Activated T-cell treated with anti-CD3 and anti-CD28 coated beads, Interleukin-2, amount 50 U/mL, for 72 hours (primary cell): Measurements from ENCODE around the gene HOXD9. TPM values are rescaled to one million over a fixed set of nuclear protein-coding genes. Genes with fewer than 3 reads are reported as not detected.

Source experiments
- ATAC-seq, 2 donors: fragments of 150-1000 bp; cut with Tn5 transposase; replicated peaks in 1 of 2; 2 replicates each; pipeline ENCODE4 v1.10.0; 2021; ENCODE audit warnings: moderate library complexity in 2 of 2, mild to moderate bottlenecking in 1 of 2
- DNase-seq, 2 donors: peaks; one replicate each; pipeline ENCODE4 v3.0.0; 2021 to 2022; ENCODE audit warnings: mixed read lengths in 1 of 2
- H3K27ac Mint-ChIP-seq: one replicate; pipeline ENCODE4 v1.8.0; 2022; ENCODE audit warnings: mild to moderate bottlenecking, moderate library complexity, mixed read lengths
- H3K27me3 Mint-ChIP-seq: one replicate; pipeline ENCODE4 v1.8.0; 2022; ENCODE audit warnings: low read depth, mixed read lengths
- H3K36me3 Mint-ChIP-seq, 2 donors: one replicate each; pipeline ENCODE4 v1.8.0; 2022; ENCODE audit warnings: mixed read lengths in 2 of 2, mild to moderate bottlenecking in 1 of 2; ENCODE audit not compliant: insufficient read depth in 2 of 2
- H3K4me1 Mint-ChIP-seq: one replicate; pipeline ENCODE4 v1.8.0; 2022; ENCODE audit warnings: low read depth, mixed read lengths
- H3K4me3 Mint-ChIP-seq, 2 donors: one replicate each; pipeline ENCODE4 v1.8.0; 2022; ENCODE audit warnings: mild to moderate bottlenecking in 2 of 2, mixed read lengths in 2 of 2, moderate library complexity in 2 of 2
- H3K9me3 Mint-ChIP-seq, 2 donors: one replicate each; pipeline ENCODE4 v1.8.0; 2022; ENCODE audit warnings: mixed read lengths in 2 of 2
- total RNA-seq, 2 donors: library from RNA; stranded (reverse); gene quantifications; one replicate each; pipeline ENCODE4 v1.2.3, GENCODE V29; 2022

Gene HOXD9
- total RNA-seq: not detected

DNA sequence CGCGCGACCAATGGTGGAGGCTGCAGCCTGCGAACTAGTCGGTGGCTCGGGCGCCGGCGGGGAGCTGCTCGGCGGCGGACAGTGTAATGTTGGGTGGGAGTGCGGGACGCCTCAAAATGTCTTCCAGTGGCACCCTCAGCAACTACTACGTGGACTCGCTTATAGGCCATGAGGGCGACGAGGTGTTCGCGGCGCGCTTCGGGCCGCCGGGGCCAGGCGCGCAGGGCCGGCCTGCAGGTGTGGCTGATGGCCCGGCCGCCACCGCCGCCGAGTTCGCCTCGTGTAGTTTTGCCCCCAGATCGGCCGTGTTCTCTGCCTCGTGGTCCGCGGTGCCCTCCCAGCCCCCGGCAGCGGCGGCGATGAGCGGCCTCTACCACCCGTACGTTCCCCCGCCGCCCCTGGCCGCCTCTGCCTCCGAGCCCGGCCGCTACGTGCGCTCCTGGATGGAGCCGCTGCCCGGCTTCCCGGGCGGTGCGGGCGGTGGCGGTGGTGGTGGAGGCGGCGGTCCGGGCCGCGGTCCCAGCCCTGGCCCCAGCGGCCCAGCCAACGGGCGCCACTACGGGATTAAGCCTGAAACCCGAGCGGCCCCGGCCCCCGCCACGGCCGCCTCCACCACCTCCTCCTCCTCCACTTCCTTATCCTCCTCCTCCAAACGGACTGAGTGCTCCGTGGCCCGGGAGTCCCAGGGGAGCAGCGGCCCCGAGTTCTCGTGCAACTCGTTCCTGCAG, at the start of gene HOXD9:
Gene HOXD9, plus strand, starts transcription at position 37 of the 728 bp plus-strand sequence. Its CDS starts 50 bp downstream, at position 87.
- no peak within 1 kb of the TSS for H3K27ac Mint-ChIP-seq
- ATAC-seq: peak; percentile 45 to 64
- peak in 1 of 2 donors; percentile 38 for DNase-seq
- peaks cover 21% of the 10 kb centered on the region for H3K4me1 Mint-ChIP-seq
- H3K4me3 Mint-ChIP-seq: peak within 1 kb of the TSS; percentile 69 to 74
- peaks cover 82% of the 10 kb centered on the region for H3K27me3 Mint-ChIP-seq
- peaks cover 4% of the 10 kb centered on the region in 2 donors for H3K36me3 Mint-ChIP-seq
- H3K9me3 Mint-ChIP-seq: peaks cover 0 to 2% of the 10 kb centered on the region in 2 donors

DNA sequence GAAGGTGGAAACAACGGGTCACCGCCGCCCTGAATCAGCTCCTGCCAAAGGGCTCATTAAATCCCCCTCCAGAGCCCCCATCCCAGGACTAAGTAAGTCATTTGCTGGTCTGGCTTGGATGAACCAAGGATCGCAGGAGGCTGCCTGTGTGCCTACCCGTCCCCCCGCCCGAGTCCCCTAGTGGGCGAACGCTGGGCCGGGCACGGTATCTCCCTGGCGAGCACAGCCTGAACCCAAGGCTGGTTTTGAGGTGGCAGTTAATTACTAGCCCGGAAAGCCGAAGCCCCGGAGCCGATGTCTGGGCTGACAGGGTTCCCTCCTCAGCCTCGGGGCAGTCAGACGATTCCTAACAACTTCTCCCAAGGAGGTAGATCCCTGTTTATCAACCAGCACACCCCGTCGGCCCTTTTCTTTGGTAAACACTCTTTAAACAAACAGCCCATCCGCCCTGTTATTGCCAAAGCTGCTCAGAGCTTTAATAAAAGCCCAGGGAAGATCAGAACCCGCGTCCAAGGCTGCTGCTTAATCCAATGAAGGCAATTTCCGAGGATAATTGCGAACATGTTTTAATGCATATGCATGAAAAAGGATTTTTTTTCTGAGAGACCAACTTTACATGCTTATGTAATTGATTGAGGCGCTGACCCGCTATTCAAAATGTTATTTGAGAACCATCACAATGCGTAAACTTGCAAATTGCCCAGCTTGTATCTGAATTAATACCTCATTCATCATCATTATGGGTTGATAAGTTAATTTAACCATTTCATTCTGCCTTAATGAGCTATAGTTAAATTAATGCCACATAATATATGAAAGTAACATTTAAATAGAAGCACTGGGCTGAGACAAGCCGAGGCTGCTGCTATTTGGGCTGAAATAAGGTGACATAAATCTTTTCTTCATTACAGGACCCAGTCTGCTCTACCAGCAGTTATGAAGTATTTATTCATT, 49.3 kb upstream of the HOXD9 start:
- no peak overlapping the region for H3K4me3 Mint-ChIP-seq
- DNase-seq (no peak), ATAC-seq (no peak)
- no peaks in the 10 kb centered on the region for H3K4me1 Mint-ChIP-seq
- peaks cover 0 to 1% of the 10 kb centered on the region in 2 donors for H3K9me3 Mint-ChIP-seq
- peaks cover 91% of the 10 kb centered on the region for H3K27me3 Mint-ChIP-seq
- H3K27ac Mint-ChIP-seq: no peak overlapping the region
- peaks cover 3 to 5% of the 10 kb centered on the region in 2 donors for H3K36me3 Mint-ChIP-seq

DNA sequence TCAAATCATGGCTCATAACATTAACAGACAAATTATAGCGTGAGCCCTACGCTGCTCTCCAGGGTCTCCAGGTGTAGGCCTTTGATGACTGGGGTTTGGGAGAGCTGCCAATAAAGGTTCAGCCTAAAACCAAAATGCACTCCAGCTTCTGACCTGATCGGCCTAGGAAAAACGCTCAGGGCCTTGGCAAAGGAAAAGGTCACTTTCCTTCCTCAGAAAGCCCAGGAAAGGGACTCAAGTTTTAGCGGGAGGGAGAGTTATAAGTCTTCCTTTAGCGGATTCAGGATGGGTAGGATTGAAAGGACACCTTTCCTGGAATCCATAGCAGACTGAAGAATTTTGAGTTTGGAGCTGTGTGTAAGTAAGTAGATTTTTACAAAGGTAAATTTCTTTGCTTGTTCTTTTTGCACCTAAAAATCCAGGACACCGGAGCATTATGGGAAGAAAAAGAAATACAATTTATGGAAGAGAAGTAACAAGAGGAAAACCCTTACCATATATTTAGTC, 47.5 kb upstream of the HOXD9 start:
- Mint-ChIP-seq H3K36me3 (peaks cover 7 to 11% of the 10 kb centered on the region in 2 donors), H3K9me3 (peaks cover 1 to 2% of the 10 kb centered on the region in 2 donors), H3K4me1 (peaks cover 13% of the 10 kb centered on the region), H3K27me3 (peaks cover 90% of the 10 kb centered on the region), H3K27ac (no peak overlapping the region), H3K4me3 (no peak overlapping the region)
- ATAC-seq (no peak), DNase-seq (no peak)

DNA sequence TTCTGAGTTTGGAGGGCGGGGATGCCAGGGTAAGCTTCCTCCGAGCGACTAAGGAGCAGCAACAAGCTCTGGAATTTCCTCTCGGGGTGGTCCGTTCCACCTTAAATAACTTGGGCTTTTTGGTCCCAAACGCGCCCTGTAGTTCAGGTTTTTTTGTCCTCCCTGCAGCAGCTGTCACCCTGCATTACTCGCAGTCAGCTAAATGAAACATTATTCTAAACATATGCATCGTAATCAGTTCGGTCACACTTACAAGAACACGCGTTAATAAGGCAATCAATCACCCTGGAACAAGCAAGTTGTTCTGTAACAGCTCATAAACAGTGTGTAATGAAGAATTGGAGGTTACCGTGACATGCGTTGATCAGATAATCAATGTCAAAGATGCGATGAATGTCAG, 47.0 kb upstream of the HOXD9 start:
- Mint-ChIP-seq H3K9me3 (peaks cover 1 to 2% of the 10 kb centered on the region in 2 donors), H3K27ac (peak overlapping the region; percentile 21), H3K27me3 (peaks cover 85% of the 10 kb centered on the region), H3K36me3 (peaks cover 7 to 11% of the 10 kb centered on the region in 2 donors), H3K4me3 (no peak overlapping the region), H3K4me1 (peaks cover 13% of the 10 kb centered on the region)
- ATAC-seq (no peak), DNase-seq (no peak)

DNA sequence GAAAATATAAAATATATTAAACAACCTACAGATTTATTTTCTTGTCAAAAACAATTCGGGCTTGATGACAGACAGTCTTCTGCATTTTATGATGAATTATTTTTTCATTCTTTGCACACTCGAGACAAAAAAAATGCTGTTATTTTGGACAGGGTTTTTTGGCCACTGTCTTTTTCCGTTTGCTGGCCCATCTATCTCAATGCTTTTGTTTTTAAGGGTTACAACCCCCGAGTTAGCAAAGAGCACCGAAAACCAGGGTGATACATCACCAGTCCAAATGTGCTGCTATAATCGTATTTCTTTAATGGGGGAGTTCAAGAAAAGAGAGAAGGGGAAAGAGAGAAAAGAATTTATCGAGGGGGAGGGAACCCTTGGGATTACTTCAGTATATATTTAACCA, 46.5 kb upstream of the HOXD9 start:
- H3K27ac Mint-ChIP-seq: no peak overlapping the region
- H3K36me3 Mint-ChIP-seq: peaks cover 7 to 11% of the 10 kb centered on the region in 2 donors
- peaks cover 13% of the 10 kb centered on the region for H3K4me1 Mint-ChIP-seq
- H3K9me3 Mint-ChIP-seq: peaks cover 1 to 2% of the 10 kb centered on the region in 2 donors
- H3K4me3 Mint-ChIP-seq: no peak overlapping the region
- peaks cover 82% of the 10 kb centered on the region for H3K27me3 Mint-ChIP-seq
- ATAC-seq: no peak
- no peak for DNase-seq

DNA sequence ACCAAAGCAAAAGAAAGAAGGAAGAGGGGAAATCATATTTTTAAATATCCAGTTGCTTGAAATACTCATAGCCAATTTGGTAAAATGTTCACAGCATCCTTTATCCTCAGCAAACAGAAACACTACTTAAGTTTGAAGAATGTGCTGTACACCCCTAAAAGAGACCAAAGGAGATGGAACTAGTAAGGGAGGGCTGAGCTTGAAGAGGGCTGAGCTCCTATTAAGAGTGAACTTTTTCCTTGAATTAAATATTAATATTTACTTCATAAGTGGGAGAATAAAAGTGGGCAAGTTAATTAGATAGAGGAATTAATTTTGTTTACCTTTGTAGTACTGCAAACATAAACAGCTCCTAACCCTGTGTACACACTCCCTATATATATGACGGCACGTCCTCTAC, 45.7 kb upstream of the HOXD9 start:
- Mint-ChIP-seq H3K27me3 (peaks cover 84% of the 10 kb centered on the region), H3K4me3 (no peak overlapping the region), H3K9me3 (peaks cover 1 to 2% of the 10 kb centered on the region in 2 donors), H3K4me1 (peaks cover 13% of the 10 kb centered on the region), H3K27ac (no peak overlapping the region), H3K36me3 (peaks cover 10 to 11% of the 10 kb centered on the region in 2 donors)
- DNase-seq (no peak), ATAC-seq (no peak)

DNA sequence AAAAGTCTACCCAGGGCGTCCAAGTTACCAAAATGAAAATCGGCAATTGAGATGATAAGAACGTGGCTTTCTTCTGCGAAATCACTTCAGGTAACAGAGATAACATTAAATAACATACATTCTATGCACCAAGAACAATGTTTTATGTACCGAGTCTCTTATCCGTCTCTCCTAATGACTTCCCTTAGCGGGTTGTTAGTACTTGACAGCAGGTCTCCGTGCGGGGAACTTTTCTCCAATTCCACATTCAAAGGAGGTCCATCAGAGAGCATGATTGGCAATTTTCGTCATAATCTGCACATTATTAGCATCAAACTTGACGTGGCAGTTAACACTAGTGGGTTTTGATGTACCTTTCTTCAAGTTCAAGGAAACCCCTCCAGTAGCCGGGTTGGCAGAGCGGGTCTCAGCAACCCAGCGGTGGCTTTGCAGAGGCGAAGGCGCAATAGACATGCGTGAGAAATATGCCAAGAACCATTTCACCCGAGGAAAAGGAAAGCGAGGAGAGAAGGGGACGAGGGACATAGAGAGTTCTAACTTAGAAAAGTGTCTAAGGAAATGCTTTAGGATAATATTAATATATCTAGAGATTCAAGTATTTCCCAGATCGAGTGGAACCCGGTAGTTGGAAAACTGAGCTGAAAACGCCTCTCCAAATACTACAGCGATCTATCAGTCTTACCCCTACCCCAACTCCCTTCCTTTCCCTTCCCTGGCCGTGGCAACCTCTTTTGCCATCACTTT, 43.8 kb upstream of the HOXD9 start:
- peak overlapping the region; percentile 69 to 74 for H3K4me3 Mint-ChIP-seq
- H3K36me3 Mint-ChIP-seq: peaks cover 12 to 14% of the 10 kb centered on the region in 2 donors
- H3K9me3 Mint-ChIP-seq: peaks cover 1 to 2% of the 10 kb centered on the region in 2 donors
- H3K27ac Mint-ChIP-seq: peak overlapping the region; percentile 47
- H3K4me1 Mint-ChIP-seq: peaks cover 18% of the 10 kb centered on the region
- no peak for ATAC-seq
- H3K27me3 Mint-ChIP-seq: peaks cover 81% of the 10 kb centered on the region
- DNase-seq: no peak

DNA sequence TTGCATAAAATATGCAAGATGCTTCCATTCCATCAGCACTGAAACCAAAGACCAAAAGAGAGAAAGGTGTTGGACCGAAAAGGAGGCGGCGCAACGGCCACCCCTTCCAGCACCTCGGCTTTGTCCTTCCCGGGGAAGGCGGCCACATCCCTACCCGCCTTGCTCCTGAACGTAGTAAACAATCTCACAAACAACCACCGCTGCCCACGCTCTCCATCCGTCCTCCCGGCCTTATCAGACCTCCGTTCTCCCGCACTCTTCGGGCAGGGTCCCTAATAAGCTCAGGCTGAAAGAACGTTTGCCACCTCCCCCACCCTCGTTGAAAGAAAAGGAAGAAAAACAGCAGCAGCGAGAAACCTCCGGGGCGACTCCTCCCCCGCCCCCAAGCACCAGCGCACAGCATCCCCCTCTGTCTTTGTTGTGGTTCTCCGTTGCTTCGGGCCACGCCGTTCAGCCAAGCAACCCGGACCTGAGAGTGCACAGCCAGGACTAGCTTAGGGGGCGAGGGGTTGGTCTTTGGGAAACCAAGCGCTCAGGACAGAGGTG, 43.2 kb upstream of the HOXD9 start:
- H3K27ac Mint-ChIP-seq: peak overlapping the region; percentile 76
- peaks cover 13 to 14% of the 10 kb centered on the region in 2 donors for H3K36me3 Mint-ChIP-seq
- peaks cover 1 to 2% of the 10 kb centered on the region in 2 donors for H3K9me3 Mint-ChIP-seq
- no peak for DNase-seq
- peak overlapping the region; percentile 69 to 74 for H3K4me3 Mint-ChIP-seq
- H3K27me3 Mint-ChIP-seq: peaks cover 81% of the 10 kb centered on the region
- peak; percentile 14 to 17 for ATAC-seq
- H3K4me1 Mint-ChIP-seq: peaks cover 18% of the 10 kb centered on the region

DNA sequence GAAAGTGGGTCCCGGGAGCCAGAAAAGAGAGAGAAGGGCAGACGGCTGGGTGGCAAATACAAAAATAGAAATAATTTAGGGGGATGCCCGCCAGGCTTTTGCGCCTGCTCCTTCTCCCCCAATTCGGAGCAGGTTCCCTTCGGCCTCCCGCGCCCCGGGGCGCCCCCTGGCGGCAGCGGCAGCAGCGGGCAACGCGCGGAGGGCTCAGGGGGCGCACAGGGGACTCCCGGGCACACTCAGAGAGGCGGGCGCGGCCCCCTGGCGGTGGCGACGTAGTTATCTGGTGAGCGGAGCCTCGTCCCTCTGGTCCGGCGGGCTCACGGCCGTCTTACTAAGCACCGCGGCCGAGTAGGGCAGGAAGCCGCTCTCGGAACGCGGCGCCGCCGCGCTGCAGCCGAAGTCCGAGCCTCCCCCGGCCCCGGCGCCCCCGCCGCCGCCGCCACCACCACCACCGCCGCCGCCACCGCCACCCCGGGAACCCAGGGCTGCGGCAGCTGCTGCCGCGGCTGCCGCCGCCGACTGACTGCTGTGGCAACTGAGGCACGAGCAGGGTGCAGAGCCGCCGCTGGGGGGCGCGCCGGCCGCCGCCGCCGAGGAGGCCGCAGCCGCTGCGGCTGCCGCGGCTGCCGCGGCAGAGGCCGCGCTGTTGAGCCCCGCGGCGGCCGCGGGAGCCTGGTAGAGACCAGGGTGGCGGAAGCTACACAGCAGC, 42.5 kb upstream of the HOXD9 start:
- DNase-seq: peak; percentile 48 to 75
- Mint-ChIP-seq H3K36me3 (peaks cover 13 to 16% of the 10 kb centered on the region in 2 donors), H3K27me3 (peaks cover 81% of the 10 kb centered on the region), H3K4me1 (peaks cover 20% of the 10 kb centered on the region), H3K4me3 (peak overlapping the region; percentile 69 to 74), H3K9me3 (peaks cover 1 to 2% of the 10 kb centered on the region in 2 donors), H3K27ac (peak overlapping the region; percentile 76)
- peak; percentile 75 to 77 for ATAC-seq

DNA sequence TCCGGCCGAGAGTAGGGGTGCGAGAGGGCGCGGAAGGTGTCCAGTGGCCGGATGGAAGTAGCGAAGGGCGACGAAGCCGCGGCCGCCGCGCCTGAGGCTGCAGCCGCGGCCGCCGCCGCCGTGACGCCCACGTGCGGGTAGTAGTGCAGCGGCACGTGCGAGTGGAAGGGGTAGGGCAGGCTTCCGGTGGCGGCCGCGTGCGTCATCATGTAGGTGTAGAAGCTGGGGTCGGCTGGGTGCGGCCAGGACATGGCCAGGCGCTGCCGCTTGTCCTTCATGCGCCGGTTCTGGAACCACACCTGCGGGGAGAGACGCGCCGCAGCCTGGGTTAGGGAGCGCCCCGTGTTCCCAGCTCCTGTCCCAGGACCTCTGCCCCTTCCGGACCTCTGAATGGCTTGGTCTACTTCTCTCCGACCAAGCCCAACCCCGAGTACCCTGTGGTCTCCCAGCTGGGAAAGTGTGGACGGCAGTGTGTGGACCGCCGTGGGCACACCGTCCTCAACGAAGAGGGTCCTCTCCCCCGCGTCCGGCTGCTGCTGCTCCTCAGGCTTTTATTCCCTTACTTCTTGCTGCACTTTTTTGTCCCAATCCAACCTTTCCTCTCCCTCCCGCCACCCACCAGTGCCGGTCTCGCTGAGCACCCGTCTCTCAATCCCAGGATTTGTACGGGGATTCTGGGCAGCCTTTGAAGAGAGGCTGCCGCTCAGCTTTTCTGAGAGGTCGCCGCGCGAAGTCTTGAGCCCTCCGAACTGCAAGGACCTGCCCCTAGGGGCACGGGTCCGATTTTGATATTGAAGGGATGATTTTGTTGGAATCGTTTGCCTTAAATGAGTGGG, 41.8 kb upstream of the HOXD9 start:
- peaks cover 77% of the 10 kb centered on the region for H3K27me3 Mint-ChIP-seq
- peaks cover 25% of the 10 kb centered on the region for H3K4me1 Mint-ChIP-seq
- DNase-seq (no peak), ATAC-seq (peak; percentile 23 to 37)
- H3K36me3 Mint-ChIP-seq: peaks cover 13 to 16% of the 10 kb centered on the region in 2 donors
- H3K27ac Mint-ChIP-seq: peak overlapping the region; percentile 83
- H3K4me3 Mint-ChIP-seq: peak overlapping the region; percentile 43 to 46
- peaks cover under 1 to 2% of the 10 kb centered on the region in 2 donors for H3K9me3 Mint-ChIP-seq

DNA sequence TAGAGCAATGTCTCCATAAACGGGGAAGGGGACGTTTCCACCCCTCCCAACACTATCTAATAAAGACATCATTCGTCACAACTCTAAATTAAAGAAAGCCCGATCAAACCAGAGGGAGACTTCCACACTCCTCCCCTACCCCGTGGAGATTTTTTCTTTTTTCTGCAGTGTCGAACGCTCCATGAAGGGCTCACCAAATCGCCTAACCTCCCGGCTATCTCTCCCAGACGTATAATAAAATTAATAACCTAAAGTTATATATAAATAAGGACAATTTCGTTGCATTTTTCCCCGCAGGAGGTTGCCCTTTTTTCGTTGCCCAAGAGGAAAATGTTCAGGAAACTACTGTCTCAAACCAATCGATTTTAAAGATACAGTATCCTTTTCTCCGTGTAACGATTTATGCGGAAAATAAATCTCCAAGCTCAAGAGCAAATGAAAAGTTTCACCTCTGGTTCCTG, 41.1 kb upstream of the HOXD9 start:
- peaks cover 13 to 15% of the 10 kb centered on the region in 2 donors for H3K36me3 Mint-ChIP-seq
- peak overlapping the region in 1 of 2 donors; percentile 36 for H3K4me3 Mint-ChIP-seq
- peaks cover 73% of the 10 kb centered on the region for H3K27me3 Mint-ChIP-seq
- H3K27ac Mint-ChIP-seq: peak overlapping the region; percentile 83
- H3K4me1 Mint-ChIP-seq: peaks cover 25% of the 10 kb centered on the region
- DNase-seq (no peak), ATAC-seq (no peak)
- H3K9me3 Mint-ChIP-seq: peaks cover 0 to 2% of the 10 kb centered on the region in 2 donors
